GM19455 (cell line): ENCODE measurements around the gene MIPEP.

Experiments
- ATAC-seq: cut with Tn5 transposase; IDR thresholded peaks from one replicate; pipeline ENCODE4 v1.9.1; 2021; ENCODE audit not compliant: unreplicated experiment

Gene MIPEP

DNA sequence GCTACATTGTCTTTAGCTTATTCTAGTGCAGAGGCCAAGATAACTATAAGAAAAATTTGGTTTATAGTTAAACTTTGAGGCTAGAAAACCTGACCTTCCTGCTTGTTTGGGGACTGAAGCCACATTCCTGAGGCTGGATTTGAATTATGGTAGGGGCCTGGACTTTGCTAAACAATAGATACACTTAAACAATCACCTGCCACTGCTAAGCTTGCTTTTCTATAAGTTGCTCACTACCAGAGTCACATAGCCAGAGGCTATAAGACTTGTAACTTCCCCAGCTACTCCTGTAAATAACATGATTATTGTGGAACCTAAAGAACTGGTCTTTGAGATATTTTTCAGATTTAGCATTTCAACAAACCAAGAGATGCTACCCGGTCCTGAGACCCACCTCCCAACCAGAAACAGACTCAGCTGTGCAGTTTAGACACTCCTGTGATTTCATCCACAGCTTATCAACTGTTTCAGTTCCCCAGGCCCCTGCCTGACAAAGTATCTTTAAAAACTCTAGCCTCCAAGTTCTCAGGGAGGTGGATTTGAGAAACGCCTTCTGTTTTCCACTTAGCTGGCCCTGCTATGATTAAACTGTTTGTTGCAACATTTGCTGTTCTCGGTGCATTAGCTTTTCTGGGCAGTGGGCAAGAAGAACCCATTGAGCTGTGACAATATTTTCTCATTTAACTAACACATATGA, 77.7 kb downstream of the MIPEP start:
- no peak for ATAC-seq

DNA sequence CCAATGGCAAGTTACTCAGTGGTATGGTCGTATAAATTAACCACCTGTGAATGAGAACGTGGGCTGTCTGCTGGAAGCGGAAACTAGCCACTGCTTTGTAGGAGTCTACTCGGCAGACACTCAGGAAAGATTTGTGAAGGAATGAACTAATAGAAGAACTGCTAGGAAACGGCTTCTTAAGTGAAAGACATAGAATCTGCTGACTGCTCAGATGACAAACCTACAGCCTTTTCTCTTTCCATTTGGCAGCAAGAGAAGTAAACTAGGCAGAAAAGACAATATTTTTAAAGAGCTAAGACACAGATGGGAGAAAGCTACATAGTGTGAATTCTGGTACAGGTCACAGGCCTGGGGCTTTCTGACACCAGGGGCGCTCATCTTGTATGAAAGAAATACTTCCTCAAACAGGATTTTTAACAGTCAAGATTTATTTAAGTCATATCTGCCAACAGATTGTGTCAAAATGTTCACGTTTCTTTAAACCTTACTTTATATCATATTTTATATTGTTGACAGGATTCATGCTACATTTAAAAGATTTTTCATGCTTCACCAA, 78.4 kb downstream of the MIPEP start:
- no peak for ATAC-seq

GRCh38 chr13:23808803-23809202, 80.4 kb downstream of the MIPEP start:
- ATAC-seq: no peak

- ATAC-seq: peak; percentile 36
Measured at GRCh38 chr13:23806874-23807526, 82.2 kb downstream of the MIPEP start.

- ATAC-seq: no peak
Measured at GRCh38 chr13:23805821-23806220, 83.4 kb downstream of the MIPEP start.

GRCh38 chr13:23805122-23805521, 84.1 kb downstream of the MIPEP start:
- no peak for ATAC-seq

GRCh38 chr13:23804166-23804565, 85.0 kb downstream of the MIPEP start:
- no peak for ATAC-seq

GRCh38 chr13:23801141-23801540, 88.1 kb downstream of the MIPEP start:
- no peak for ATAC-seq

DNA sequence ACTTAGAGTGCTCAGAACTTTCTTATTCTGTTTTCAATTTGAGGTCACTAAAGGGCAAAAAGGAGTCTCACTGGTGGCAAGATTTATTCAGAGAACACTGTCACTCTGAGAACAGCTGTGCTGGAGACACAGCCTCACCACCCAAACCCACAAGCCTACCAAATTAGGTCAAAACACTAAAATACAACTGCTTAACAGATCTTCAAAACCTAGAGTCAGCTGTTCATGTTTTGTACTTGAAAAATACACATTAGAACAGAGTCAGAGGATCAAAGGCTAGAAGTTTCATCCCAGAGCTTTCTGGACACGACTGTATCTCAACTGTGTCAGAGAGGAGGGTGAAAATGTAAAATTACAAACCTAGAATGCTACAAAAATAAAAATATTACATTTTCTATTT, 89.3 kb downstream of the MIPEP start:
- peak; percentile 84 for ATAC-seq

DNA sequence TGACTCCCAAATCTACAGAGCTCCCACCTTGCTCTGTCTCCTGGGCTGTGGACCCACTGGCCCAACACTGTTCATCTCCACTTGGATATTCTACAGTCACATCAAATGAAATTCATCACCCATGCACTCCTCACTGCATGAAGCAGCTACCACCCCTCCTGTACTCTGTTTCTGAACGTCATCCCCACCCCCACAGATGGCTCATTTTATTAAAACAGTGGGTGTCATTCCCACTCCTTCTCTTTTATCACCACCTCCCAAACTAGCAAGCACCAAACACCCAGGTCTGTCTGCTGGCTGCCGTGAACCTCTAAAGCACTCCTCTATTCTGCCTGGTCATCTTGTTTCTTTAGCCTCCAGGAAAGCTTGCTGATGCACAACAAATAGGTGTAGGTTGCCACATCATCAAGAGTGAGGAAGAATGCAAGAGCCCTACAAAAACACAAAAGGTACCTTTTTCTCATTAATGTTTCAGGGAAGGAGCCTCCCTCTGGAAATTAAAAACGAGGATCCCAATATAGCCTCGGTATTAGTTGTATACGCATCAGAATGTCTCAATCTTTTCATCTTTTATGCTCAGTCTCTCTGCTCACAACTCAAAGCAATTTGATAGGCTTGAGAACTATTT, 91.8 kb downstream of the MIPEP start:
- no peak for ATAC-seq

DNA sequence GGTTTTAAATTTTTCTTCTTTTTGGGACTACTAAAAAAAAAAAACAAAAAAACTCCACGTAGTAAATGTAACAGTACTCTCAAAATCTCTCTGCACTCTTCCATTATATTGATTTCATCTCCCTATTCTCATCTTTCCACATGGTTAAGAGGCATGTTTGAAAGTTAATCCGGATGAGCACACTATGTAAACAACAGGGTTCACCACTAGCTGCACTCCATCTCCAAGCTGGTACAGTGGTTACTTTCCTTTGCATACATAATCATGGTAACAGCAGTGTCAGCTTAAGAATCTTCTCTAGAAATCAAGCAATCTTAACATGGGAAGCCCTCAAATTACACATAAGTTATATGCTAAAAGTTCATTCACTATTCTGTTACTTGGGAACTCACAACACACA, 92.6 kb downstream of the MIPEP start:
- ATAC-seq: no peak

- no peak for ATAC-seq
Measured at GRCh38 chr13:23794267-23795161, 94.7 kb downstream of the MIPEP start.

DNA sequence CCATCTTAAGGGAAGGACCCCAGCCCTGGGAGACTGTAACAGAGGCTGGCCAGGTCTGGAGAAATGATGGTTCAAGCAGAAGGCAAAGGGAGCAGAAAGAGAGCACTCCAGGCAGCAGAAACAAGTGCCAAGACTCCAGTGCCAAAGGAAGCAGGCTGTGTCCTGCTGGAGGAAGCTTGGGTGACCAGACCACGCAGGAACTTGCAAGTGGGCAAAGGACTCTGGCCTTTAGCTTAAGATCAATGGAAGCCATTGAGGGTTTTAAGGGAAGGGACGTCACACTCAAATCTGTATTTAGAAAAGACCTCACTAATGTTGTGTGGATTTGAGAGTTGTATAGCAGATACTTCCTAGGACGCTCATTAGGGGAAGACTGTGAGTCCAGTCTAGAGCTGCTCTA, 95.5 kb downstream of the MIPEP start:
- ATAC-seq: no peak

DNA sequence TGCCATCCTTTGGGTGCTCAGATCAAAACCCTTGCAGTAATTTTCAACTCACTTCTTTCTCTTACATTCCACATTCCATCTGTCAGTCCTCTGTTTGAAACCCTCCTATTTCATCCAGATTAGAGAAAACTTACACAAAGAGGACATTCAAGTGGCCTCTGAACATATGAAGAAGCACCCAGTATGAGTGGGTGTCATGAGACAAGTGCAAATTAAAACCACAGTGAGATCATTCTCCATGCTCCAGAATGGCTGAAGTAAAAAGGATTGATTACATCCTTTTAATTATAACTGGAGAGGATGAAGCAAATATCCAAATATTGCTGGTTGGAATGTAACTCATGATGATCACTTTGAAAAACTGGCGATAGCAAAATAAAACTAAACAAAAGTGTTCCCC, 96.5 kb downstream of the MIPEP start:
- ATAC-seq: no peak

DNA sequence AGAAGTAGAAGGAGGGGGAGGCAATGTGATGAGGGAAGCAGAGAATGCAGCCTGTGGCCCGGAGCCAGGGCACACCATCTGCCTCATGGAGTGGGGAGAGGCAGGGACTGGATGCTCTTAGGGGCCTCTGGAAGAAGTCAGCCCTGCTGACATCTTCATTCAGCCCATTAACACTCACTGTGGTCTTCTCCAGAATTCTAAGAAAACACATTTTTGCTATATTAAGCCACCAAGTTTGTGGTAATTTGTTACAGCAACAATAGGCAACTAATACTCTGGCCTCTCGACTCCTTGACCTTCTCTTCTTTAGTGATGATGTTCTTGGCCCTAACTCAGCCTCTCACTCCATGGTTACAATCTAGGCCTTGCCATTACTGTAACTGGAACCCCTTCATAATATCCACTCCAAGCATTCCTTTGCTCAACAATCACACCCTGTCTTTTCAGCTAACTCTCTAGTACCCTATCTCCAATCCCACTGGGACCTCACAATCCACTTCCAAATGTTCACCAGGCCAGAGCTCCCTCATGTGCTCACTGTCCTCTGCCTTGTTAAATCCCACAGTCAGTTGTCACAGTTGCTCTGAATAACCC, 98.5 kb downstream of the MIPEP start:
- no peak for ATAC-seq

- no peak for ATAC-seq
Measured at GRCh38 chr13:23789576-23790346, 99.4 kb downstream of the MIPEP start.

DNA sequence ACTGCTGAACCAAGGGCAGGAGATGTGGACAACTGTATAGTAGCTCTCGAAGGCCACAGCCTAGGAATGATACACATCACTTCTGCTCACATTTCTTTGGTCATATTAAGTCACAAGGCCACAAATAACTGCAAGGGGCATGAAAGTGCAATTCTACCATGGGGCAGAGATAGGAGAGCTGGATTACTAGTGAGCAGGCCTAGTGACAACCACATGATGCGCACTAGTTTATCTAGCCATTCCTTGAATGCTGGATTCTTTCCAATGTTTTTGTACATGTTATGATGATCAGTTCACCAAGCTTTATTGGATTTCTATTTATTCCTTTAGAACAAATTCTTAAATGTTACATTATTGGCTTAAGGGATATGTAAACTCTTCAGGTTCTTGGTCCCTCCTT, 100.7 kb downstream of the MIPEP start:
- ATAC-seq: no peak

GRCh38 chr13:23787464-23787863, 101.7 kb downstream of the MIPEP start:
- no peak for ATAC-seq

GRCh38 chr13:23786607-23787006, 102.6 kb downstream of the MIPEP start:
- ATAC-seq: no peak

DNA sequence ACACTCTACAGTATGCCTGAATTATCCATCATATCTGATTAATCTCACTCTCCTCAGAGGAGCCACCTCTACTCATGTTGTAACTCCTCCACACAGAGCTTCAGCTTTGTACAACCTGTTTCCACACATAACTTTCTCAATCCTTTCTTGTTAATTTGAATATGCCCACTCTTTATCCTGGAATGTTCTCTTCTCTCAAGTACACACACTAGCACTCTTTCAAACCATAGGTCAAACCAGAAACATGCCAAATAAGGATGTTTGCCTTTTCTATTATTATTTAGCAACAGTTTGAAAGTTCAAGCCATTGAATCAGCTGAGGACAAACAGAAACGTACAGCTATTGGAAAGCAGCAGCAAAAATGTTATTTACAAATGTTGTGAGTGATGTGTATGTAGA, 110.3 kb downstream of the MIPEP start:
- ATAC-seq: no peak
